ENCODE measurements around the gene LIPC.

LIPC gene

GRCh38 chr15:58547628-58548307 lies 116.0 kb downstream of the LIPC start:
- Histone ChIP-seq H3K27ac (ENCODE audit: extremely low read depth, low read depth, low read length) (no peak overlapping the region), H3K36me3 (ENCODE audit: control insufficient read depth in 2 of 2, insufficient read depth in 1 of 2, low read length in 2 of 2) (no peaks in the 10 kb centered on the region), H3K9me3 (ENCODE audit: control insufficient read depth, insufficient read depth, low read depth, low read length) (no peaks in the 10 kb centered on the region), H3K4me1 (ENCODE audit: control insufficient read depth, insufficient read depth, low read length) (no peaks in the 10 kb centered on the region), H3K4me3 (ENCODE audit: low read depth, low read length) (no peak overlapping the region)
- ChIA-PET POLR2A (no interaction called here), CTCF (interaction anchor here (0.7 kb wide), 1 partner anchor 281 kb away, joined by 4 read pairs; no protein-coding TSS in a partner anchor)
- no peak for TF ChIP-seq ZNF426 (tag by site-specific recombination; IDR thresholded peaks at IDR 0.05)
- TF ChIP-seq ZNF76 (tag by site-specific recombination; IDR thresholded peaks at IDR 0.05; ENCODE audit: borderline replicate concordance, low read depth): no peak
- no peak for TF ChIP-seq PRDM1 (tag by site-specific recombination; IDR thresholded peaks at IDR 0.05)
- no peak for TF ChIP-seq ZBTB1 (tag by site-specific recombination; IDR thresholded peaks at IDR 0.05)
- no peak for TF ChIP-seq MYNN (tag by site-specific recombination; IDR thresholded peaks at IDR 0.05; ENCODE audit: borderline replicate concordance)
- TF ChIP-seq, protein P1, sequence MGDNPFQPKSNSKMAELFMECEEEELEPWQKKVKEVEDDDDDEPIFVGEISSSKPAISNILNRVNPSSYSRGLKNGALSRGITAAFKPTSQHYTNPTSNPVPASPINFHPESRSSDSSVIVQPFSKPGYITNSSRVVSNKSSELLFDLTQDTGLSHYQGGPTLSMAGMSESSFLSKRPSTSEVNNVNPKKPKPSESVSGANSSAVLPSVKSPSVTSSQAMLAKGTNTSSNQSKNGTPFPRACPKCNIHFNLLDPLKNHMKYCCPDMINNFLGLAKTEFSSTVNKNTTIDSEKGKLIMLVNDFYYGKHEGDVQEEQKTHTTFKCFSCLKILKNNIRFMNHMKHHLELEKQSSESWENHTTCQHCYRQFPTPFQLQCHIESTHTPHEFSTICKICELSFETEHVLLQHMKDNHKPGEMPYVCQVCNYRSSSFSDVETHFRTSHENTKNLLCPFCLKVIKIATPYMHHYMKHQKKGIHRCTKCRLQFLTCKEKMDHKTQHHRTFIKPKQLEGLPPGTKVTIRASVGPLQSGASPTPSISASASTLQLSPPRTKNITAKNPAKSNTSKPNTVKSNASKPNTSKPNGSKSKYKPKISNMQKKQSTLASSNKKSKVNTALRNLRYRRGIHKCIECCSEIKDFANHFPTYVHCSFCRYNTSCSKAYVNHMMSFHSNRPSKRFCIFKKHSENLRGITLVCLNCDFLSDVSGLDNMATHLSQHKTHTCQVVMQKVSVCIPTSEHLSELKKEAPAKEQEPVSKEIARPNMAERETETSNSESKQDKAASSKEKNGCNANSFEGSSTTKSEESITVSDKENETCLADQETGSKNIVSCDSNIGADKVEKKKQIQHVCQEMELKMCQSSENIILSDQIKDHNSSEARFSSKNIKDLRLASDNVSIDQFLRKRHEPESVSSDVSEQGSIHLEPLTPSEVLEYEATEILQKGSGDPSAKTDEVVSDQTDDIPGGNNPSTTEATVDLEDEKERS (tag by site-specific recombination; IDR thresholded peaks at IDR 0.05): no peak
- TF ChIP-seq BCL11A (tag by site-specific recombination; IDR thresholded peaks at IDR 0.05; ENCODE audit: low read depth): no peak
- TF ChIP-seq HOXA7 (CRISPR knock-in tag; IDR thresholded peaks at IDR 0.05; ENCODE audit: borderline replicate concordance): no peak
- no peak for TF ChIP-seq ZNF449 (tag by site-specific recombination; IDR thresholded peaks at IDR 0.05)
- TF ChIP-seq ZNF707 (tag by site-specific recombination; IDR thresholded peaks at IDR 0.05): no peak
- no peak for TF ChIP-seq REST (tag by site-specific recombination; IDR thresholded peaks at IDR 0.05)
- TF ChIP-seq ZNF174 (tag by site-specific recombination; IDR thresholded peaks at IDR 0.05): no peak
- TF ChIP-seq, protein P2, sequence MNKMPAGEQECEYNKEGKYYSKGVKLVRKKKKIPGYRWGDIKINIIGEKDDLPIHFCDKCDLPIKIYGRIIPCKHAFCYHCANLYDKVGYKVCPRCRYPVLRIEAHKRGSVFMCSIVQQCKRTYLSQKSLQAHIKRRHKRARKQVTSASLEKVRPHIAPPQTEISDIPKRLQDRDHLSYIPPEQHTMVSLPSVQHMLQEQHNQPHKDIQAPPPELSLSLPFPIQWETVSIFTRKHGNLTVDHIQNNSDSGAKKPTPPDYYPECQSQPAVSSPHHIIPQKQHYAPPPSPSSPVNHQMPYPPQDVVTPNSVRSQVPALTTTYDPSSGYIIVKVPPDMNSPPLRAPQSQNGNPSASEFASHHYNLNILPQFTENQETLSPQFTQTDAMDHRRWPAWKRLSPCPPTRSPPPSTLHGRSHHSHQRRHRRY (tag by site-specific recombination; IDR thresholded peaks at IDR 0.05): no peak
- no peak for TF ChIP-seq ZNF366 (tag by site-specific recombination; conservative IDR thresholded peaks at IDR 0.05)
- no peak for TF ChIP-seq ATF2 (tag by site-specific recombination; IDR thresholded peaks at IDR 0.05; ENCODE audit: low read depth)

Data from HEK293 (cell line).